Neutrophil (primary cell): Measurements from ENCODE around the gene CCDC127.
"Not testable (repeated sequence)": the region's sequence is repeated elsewhere in the genome, so short reads cannot be mapped to it uniquely, and the experiment has no call there.

Experiments used
- H3K27ac ChIP-seq: fragments of 200-600 bp; sonication (generic); 2 replicates; pipeline ENCODE4 v1.5.1; 2016; ENCODE audit warnings: mild to moderate bottlenecking, moderate library complexity
- H3K27me3 ChIP-seq: fragments of 200-600 bp; sonication (generic); 2 replicates; pipeline ENCODE4 v1.6.0; 2016; ENCODE audit warnings: mild to moderate bottlenecking
- H3K36me3 ChIP-seq: fragments of 200-600 bp; sonication (generic); 2 replicates; pipeline ENCODE4 v1.5.1; 2017
- H3K4me1 ChIP-seq, 2 experiments: fragments of 200-600 bp in 1 of 2; sonication (generic) in 1 of 2; 1 replicate in 1 of 2; 2 replicates in 1 of 2; pipeline versions ENCODE4 v1.5.1 to v1.6.1; 2013 to 2016; ENCODE audit warnings: low read depth in 1 of 2, low read length in 1 of 2, mild to moderate bottlenecking in 1 of 2, moderate library complexity in 1 of 2; ENCODE audit not compliant: control insufficient read depth in 1 of 2, insufficient read depth in 1 of 2
- H3K4me3 ChIP-seq, 2 experiments: fragments of 200-600 bp in 1 of 2; sonication (generic) in 1 of 2; 1 replicate in 1 of 2; 2 replicates in 1 of 2; pipeline ENCODE4 v1.5.1; 2013 to 2016; ENCODE audit warnings: low read depth in 1 of 2, low read length in 1 of 2, mild to moderate bottlenecking in 1 of 2, moderate library complexity in 1 of 2
- H3K9me3 ChIP-seq: fragments of 200-600 bp; sonication (generic); 2 replicates; pipeline ENCODE4 v1.5.1; 2016
- TF ChIP-seq, protein P1 (sequence below): fragments of 200-600 bp; sonication (generic); IDR thresholded peaks from 2 replicates; pipeline ENCODE4 v1.5.1; 2016; ENCODE audit warnings: antibody characterized with exemption

Gene CCDC127

DNA sequence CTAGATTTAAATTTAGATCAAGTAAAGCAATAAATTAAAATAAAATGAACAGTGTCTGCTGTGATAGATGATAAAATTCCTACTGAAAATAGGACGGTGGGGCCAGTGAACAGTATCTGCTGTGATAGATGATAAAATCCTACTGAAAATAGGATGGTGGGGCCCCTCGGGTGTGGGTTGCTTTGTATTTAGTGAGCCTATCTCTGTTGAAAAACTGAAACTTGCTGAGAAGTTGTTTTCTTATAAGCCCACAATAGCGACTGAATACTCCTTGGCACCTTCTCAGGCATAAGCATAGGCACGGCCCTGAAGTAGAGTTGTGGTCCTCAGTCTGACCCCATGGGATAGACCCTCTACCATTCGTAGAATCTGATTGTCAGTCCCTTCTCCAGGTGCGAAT lies 5.8 kb upstream of the CCDC127 start:
- no peak overlapping the region for H3K27ac ChIP-seq
- no peak overlapping the region for H3K4me3 ChIP-seq
- H3K9me3 ChIP-seq, result no peaks in the 10 kb centered on the region
- H3K27me3 ChIP-seq, result peaks cover 12% of the 10 kb centered on the region
- H3K4me1 ChIP-seq, result peaks cover 22 to 26% of the 10 kb centered on the region in 2 experiments
- TF ChIP-seq, protein P1, sequence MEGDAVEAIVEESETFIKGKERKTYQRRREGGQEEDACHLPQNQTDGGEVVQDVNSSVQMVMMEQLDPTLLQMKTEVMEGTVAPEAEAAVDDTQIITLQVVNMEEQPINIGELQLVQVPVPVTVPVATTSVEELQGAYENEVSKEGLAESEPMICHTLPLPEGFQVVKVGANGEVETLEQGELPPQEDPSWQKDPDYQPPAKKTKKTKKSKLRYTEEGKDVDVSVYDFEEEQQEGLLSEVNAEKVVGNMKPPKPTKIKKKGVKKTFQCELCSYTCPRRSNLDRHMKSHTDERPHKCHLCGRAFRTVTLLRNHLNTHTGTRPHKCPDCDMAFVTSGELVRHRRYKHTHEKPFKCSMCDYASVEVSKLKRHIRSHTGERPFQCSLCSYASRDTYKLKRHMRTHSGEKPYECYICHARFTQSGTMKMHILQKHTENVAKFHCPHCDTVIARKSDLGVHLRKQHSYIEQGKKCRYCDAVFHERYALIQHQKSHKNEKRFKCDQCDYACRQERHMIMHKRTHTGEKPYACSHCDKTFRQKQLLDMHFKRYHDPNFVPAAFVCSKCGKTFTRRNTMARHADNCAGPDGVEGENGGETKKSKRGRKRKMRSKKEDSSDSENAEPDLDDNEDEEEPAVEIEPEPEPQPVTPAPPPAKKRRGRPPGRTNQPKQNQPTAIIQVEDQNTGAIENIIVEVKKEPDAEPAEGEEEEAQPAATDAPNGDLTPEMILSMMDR, result no peak
- peaks cover 50% of the 10 kb centered on the region for H3K36me3 ChIP-seq

DNA sequence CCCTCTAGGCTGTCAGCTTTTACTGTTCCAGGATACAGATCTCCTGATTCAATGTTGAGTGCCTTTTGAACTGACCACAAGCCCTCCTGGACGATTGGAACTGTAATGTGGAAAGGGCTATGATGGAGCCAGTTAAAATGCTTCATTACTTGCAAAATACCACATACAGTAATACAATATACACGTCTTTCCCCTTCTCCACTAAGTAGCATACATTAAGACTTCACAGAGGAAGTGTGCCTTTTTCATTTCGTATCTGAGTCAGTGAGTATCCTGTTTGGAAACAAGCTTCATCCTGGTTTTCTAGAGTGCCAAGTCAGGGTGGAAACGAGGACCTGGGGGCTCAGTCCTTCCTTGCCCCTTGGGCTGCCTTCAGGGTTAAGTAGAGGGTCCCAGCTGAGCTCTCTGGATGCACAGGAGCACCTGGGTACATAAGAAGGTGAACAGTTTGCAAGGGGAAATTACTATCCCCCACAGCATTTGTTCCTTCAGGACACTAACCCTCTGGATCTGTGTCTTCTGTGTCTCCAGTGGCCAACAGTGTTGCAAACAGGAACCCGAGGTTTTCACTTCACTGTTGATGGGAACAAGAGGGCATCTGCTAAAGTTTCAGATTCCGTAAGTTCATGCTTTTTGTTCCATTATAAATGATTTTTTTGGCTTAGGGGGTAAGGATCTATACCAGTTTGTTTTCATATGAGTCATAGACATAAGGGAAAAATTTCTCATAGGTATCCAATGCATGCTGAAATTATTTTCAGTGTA lies 5.2 kb upstream of the CCDC127 start:
- Histone ChIP-seq H3K36me3 (peaks cover 43% of the 10 kb centered on the region), H3K27me3 (peaks cover 15% of the 10 kb centered on the region), H3K4me1 (peaks cover 23 to 26% of the 10 kb centered on the region in 2 experiments)
- H3K9me3 ChIP-seq, H3K4me3 ChIP-seq, H3K27ac ChIP-seq: not testable (repeated sequence)

DNA sequence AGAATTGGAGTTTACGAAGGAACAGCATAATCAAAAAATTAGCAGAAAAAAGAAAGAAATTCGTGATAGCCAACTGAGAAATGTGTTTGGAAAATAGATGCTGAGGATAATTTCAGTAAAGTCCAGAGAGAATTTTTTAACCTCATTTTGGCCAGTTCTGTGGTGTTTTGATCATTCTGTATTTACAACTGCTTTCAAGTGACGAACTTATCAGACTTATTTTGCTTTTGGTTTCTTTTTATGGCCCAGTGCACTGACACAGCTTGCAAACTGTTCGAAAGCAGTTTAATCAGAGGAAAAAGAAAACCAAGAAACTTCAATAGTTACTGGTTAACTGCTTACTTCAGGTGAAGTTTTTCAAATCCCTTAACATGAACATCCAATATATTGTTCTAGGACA lies 2.0 kb upstream of the CCDC127 start:
- peaks cover 26 to 28% of the 10 kb centered on the region in 2 experiments for H3K4me1 ChIP-seq
- peak overlapping the region in 1 of 2 experiments; percentile 86 for H3K4me3 ChIP-seq
- peaks cover 12% of the 10 kb centered on the region for H3K36me3 ChIP-seq
- H3K27me3 ChIP-seq, result peaks cover 15% of the 10 kb centered on the region
- H3K9me3 ChIP-seq, result no peaks in the 10 kb centered on the region
- no peak overlapping the region for H3K27ac ChIP-seq
- TF ChIP-seq, protein P1, result no peak

DNA sequence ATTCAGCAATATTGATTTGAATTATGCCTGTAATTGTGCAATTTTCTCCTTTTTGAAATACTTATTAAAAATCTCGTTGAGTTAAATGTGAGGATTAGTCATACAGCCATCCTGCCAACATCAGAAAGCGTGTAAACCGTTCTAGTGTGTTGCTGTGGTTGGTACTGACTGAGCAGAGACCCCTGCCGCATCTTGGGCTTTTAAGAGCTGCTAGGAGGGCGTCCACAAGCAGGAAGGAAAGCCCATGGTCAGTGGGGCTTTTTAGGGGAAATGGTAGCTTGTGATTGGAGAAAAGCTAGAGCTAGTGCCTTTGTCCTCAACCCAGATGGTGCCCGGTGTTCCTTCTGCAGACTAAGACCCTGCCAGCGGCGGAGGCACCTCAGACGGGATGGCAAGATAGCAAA lies 1.5 kb upstream of the CCDC127 start:
- TF ChIP-seq, protein P1, result no peak
- Histone ChIP-seq H3K27me3 (peaks cover 15% of the 10 kb centered on the region), H3K36me3 (peaks cover 6% of the 10 kb centered on the region), H3K4me3 (peak overlapping the region; percentile 72 to 86), H3K4me1 (peaks cover 26 to 28% of the 10 kb centered on the region in 2 experiments), H3K27ac (no peak overlapping the region), H3K9me3 (no peaks in the 10 kb centered on the region)

DNA sequence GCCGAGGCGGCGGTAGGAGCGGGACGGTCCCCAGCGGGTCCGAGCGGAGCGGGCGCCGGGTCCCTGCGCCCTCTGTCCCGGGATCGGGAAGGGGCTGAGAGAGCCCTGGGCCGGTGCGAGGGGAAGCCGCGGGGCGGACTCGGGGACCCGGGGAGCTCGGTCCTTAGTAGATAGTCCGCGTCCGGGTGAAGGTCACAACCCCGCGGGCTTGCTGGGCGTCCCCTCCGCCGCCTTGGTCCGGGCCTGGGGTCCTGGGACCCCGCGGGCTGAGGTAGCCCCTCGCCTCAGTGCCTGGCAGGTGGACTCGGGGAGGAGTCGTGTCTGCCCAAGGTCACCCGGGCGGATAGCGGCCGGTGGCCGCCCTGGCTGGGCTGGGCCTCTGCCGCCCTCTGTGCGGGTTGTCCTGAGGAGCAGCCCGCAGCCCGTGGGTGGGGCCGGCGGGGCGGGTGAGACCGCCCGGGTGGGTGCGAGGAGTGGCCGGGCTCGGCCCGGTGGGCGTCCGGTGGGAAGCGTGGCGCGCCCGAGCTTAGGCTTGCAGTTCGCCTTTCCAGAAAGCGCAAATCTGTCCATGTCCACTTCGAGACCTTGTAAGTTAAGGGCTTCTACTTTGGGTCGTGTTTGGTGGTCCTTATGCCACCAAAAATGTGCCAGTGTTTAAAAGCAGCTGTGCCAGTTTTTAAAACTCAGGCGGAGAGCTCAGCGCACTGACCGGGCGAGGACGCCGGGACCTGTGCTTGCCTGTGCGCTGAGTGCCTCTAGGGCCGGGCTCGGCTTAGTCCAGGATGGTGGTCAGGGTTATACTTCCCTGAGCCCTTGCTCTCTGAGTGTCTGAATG lies 721 bp upstream of the CCDC127 start:
- Histone ChIP-seq H3K4me3 (peak overlapping the region; percentile 72 to 86), H3K4me1 (peaks cover 26 to 28% of the 10 kb centered on the region in 2 experiments), H3K27ac (peak overlapping the region; percentile 63), H3K36me3 (no peaks in the 10 kb centered on the region), H3K9me3 (no peaks in the 10 kb centered on the region), H3K27me3 (peaks cover 15% of the 10 kb centered on the region)
- TF ChIP-seq, protein P1, result no peak

DNA sequence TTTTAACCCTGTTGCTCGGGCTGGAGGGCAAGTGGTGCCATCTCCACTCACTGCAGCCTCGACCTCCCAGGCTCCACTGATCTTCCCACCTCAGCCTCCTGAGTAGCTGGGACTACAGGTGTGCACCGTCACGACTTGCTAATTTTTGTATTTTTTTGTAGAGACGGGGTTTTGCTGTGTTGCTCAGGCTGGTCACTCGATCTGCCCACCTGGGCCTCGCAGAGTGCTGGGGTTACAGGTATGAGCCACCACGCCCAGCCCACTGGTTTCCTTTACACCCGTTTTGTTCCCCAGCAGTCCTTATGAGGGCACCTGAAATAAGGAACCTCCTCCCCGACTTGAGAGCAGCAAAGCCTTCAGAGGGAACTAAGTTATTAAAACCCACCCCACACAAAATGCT lies 1.9 kb downstream of the CCDC127 start:
- Histone ChIP-seq H3K4me1 (peaks cover 18 to 22% of the 10 kb centered on the region in 2 experiments), H3K27me3 (peaks cover 15% of the 10 kb centered on the region)
- H3K36me3 ChIP-seq, H3K4me3 ChIP-seq, H3K27ac ChIP-seq, H3K9me3 ChIP-seq: not testable (repeated sequence)

DNA sequence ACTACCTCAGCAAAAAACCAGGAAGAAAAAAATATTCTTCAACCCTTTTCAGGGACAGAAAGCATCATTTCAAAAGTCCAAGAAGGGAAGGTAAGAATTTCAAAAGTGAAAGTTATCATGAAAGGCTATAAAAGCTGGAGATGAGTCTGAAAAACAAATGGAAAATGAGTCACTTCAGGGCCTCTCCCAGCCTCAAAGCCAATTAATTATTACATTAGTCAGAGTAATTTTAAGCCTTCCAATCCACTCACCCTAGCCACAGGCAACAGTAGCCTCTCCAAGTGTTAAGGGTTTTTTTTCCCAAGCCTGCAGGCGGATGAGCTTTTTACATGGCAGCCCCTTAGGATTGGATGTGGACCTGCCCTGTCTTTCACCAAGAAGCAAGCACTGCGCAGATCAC lies 2.7 kb downstream of the CCDC127 start:
- Histone ChIP-seq H3K27me3 (peaks cover 15% of the 10 kb centered on the region), H3K4me1 (peaks cover 15 to 21% of the 10 kb centered on the region in 2 experiments)
- H3K27ac ChIP-seq, H3K9me3 ChIP-seq, H3K36me3 ChIP-seq, H3K4me3 ChIP-seq: not testable (repeated sequence)
